Upper lobe of left lung (tissue), 4 donors: ENCODE results near the gene OR13C8.

Experiments used
- CTCF ChIP-seq, 6 experiments: fragments of 450-650 bp in 4 of 6; fragments of 200-600 bp in 2 of 6; sonication (generic) in 2 of 6; IDR thresholded peaks; one replicate each; pipeline ENCODE4 v1.5.1; 2016 to 2019; ENCODE audit warnings: antibody characterized with exemption in 6 of 6
- EP300 ChIP-seq, 4 donors: sonication (generic); formaldehyde crosslinking; IDR thresholded peaks; one replicate each; pipeline ENCODE4 v1.5.1; 2017; ENCODE audit warnings: antibody characterized with exemption in 4 of 4, control low read depth in 2 of 4
- POLR2AphosphoS5 ChIP-seq, 2 donors: sonication (generic); formaldehyde crosslinking; IDR thresholded peaks; one replicate each; pipeline ENCODE4 v1.5.1; 2017; ENCODE audit warnings: antibody characterized with exemption in 2 of 2

GRCh38 chr9:104606152-104606551 is 37.2 kb downstream of the OR13C8 start:
- TF ChIP-seq CTCF (IDR thresholded peaks at IDR 0.05), result no peak
- no peak for TF ChIP-seq POLR2AphosphoS5 (IDR thresholded peaks at IDR 0.05)
- TF ChIP-seq EP300 (IDR thresholded peaks at IDR 0.05), result no peak
